Measurements from ENCODE around the gene BABAM2. TPM values are rescaled to one million over a fixed set of nuclear protein-coding genes. Genes with fewer than 3 reads are reported as not detected.

Gene BABAM2
- total RNA-seq, 1 donor from 2014 or later, result 41.0 TPM

- Histone ChIP-seq H3K27me3 (no peaks in the 10 kb centered on the region), H3K4me1 (peaks cover 12% of the 10 kb centered on the region), H3K27ac (no peak overlapping the region), H3K4me3 (no peak overlapping the region), H3K36me3 (no peaks in the 10 kb centered on the region), H3K9me3 (no peaks in the 10 kb centered on the region)
- intact Hi-C loops (cut with DNase I), result no loop called here
- TF ChIP-seq POLR2A (IDR thresholded peaks at IDR 0.05), result no peak
- TF ChIP-seq CTCF (IDR thresholded peaks at IDR 0.05), result no peak
- no peak for TF ChIP-seq POLR2AphosphoS5 (IDR thresholded peaks at IDR 0.05; ENCODE audit: insufficient read depth in 1 of 2, low read depth in 1 of 2)
- DNase-seq (ENCODE audit: extremely low spot score in 2 of 2), result no peak
These were observed 31.5 kb downstream of the BABAM2 start for GRCh38 chr2:27921880-27922547.

GRCh38 chr2:27922842-27923241, 32.3 kb downstream of the BABAM2 start:
- Histone ChIP-seq H3K4me3 (no peak overlapping the region), H3K27ac (no peak overlapping the region), H3K9me3 (no peaks in the 10 kb centered on the region), H3K27me3 (no peaks in the 10 kb centered on the region), H3K36me3 (no peaks in the 10 kb centered on the region), H3K4me1 (peaks cover 12% of the 10 kb centered on the region)
- DNase-seq (ENCODE audit: extremely low spot score in 2 of 2), result no peak
- no peak for TF ChIP-seq POLR2AphosphoS5 (IDR thresholded peaks at IDR 0.05; ENCODE audit: insufficient read depth in 1 of 2, low read depth in 1 of 2)
- TF ChIP-seq CTCF (IDR thresholded peaks at IDR 0.05), result no peak
- TF ChIP-seq POLR2A (IDR thresholded peaks at IDR 0.05), result no peak
- intact Hi-C loops (cut with DNase I), result no loop called here

- TF ChIP-seq CTCF (IDR thresholded peaks at IDR 0.05), result no peak
- Histone ChIP-seq H3K9me3 (no peaks in the 10 kb centered on the region), H3K4me3 (no peak overlapping the region), H3K36me3 (no peaks in the 10 kb centered on the region), H3K27me3 (no peaks in the 10 kb centered on the region), H3K27ac (no peak overlapping the region), H3K4me1 (no peaks in the 10 kb centered on the region)
- DNase-seq (ENCODE audit: extremely low spot score in 2 of 2), result no peak
- intact Hi-C loops (cut with DNase I), result no loop called here
These were observed 35.4 kb downstream of the BABAM2 start for GRCh38 chr2:27925766-27926472.

- no peak overlapping the region for H3K4me3 ChIP-seq
- H3K27me3 ChIP-seq, result no peaks in the 10 kb centered on the region
- H3K9me3 ChIP-seq, result no peaks in the 10 kb centered on the region
- H3K4me1 ChIP-seq, result no peaks in the 10 kb centered on the region
- TF ChIP-seq POLR2A (IDR thresholded peaks at IDR 0.05), result no peak
- TF ChIP-seq POLR2AphosphoS5 (IDR thresholded peaks at IDR 0.05; ENCODE audit: insufficient read depth in 1 of 2, low read depth in 1 of 2), result no peak
- TF ChIP-seq CTCF (IDR thresholded peaks at IDR 0.05), result no peak
- no peaks in the 10 kb centered on the region for H3K36me3 ChIP-seq
- no peak overlapping the region for H3K27ac ChIP-seq
- DNase-seq (ENCODE audit: extremely low spot score in 2 of 2), result no peak
- intact Hi-C loops (cut with DNase I), result no loop called here
These were observed 39.5 kb downstream of the BABAM2 start for GRCh38 chr2:27929916-27930486.

Data from vagina (tissue), 2 donors.